GM12891 (cell line): ENCODE results near the gene SPSB3.

Experiments used
- POLR2A ChIP-seq: IDR thresholded peaks from 2 replicates; pipeline ENCODE4 v1.6.1; 2011; ENCODE audit warnings: low read depth, low read length, control low read depth
- POLR2AphosphoS5 ChIP-seq: IDR thresholded peaks from 2 replicates; pipeline ENCODE4 v1.6.1; 2011; ENCODE audit warnings: low read depth, low read length, control low read depth
- POU2F2 ChIP-seq: IDR thresholded peaks from 2 replicates; pipeline ENCODE4 v1.6.1; 2011; ENCODE audit warnings: low read depth, mild to moderate bottlenecking, control low read depth, low read length, moderate library complexity
- SPI1 ChIP-seq: IDR thresholded peaks from 2 replicates; pipeline ENCODE4 v1.6.1; 2011; ENCODE audit warnings: low read depth, low read length, control low read depth
- TAF1 ChIP-seq: IDR thresholded peaks from 2 replicates; pipeline ENCODE4 v1.6.1; 2011; ENCODE audit warnings: low read depth, low read length, control low read depth

DNA sequence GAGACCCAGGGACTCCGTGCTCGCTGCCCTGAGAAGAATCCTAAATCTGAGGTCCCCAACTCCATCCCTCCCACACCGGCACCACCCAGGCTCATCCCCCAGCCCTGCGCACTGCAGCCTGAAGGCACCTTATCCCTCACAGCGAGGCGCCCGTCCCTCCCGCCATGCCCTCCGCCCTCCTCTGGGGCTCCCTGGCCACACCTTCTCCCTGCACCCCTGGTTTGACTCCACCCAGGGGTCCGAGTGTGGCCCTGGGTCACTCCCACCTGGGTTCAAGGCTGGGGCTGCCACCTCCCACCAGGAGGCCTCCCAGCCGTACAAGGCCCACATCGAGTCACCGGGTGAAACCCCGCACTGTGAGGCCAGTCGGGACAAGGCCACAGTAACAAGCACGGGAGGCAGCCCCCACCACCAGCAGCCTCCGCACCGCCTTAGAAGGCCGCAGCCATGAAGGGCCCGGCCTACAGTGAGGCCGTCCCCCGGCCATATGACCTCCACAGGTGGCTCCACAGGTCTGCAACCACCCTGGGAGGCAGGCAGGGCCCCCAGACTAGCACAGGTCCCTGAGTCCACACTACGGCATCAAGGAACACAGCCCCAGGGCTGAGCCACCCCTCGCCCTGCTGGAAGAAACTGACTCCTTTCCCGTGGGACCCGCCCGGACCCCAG, 36.0 kb upstream of the SPSB3 start:
- TF ChIP-seq POLR2A = no peak
- no peak for TF ChIP-seq TAF1
- TF ChIP-seq POLR2AphosphoS5 = no peak
- no peak for TF ChIP-seq SPI1
- no peak for TF ChIP-seq POU2F2
